Endothelial cell of umbilical vein (primary cell): ENCODE results near the gene LRIT2. TPM values are rescaled to one million over a fixed set of nuclear protein-coding genes. Genes with fewer than 3 reads are reported as not detected.

Experiments
- BruUV-seq: library from RNA; stranded (reverse); fragments of 400-500 nt; replicated peaks from 2 replicates; lab custom pipeline; 2021; lab: Mats Ljungman, UMichigan
- CTCF ChIA-PET: fragments of 300-600, 350-600 bp; sonication (Branson Sonifier 250); formaldehyde crosslinking; loops from one replicate; lab custom pipeline; 2021; ENCODE audit warnings: antibody characterized with exemption, inconsistent platforms; lab: Charles Lee
- POLR2A ChIA-PET: fragments of 300-600, 350-600 bp; sonication (Branson Sonifier 250); formaldehyde crosslinking; loops from one replicate; lab custom pipeline; 2021; ENCODE audit warnings: antibody characterized with exemption, inconsistent platforms; lab: Charles Lee
- DNase-seq: peaks from one replicate; pipeline ENCODE4 v3.0.0-alpha.2; 2011; ENCODE audit warnings: low read depth, low spot score
- FAIRE-seq: peaks from 2 replicates; lab custom pipeline; 2011; peaks lifted over from hg19 to GRCh38; lab: Jason Lieb, UNC
- H2AFZ ChIP-seq: 2 replicates; pipeline ENCODE4 v1.6.0; 2012; ENCODE audit warnings: low read depth, low read length, control low read depth, inconsistent platforms
- H3K27ac ChIP-seq: 2 replicates; pipeline ENCODE4 v1.5.1; 2011; ENCODE audit warnings: low read depth, mild to moderate bottlenecking, control low read depth, low read length, moderate library complexity; ENCODE audit not compliant: insufficient read depth
- H3K27me3 ChIP-seq, 2 experiments: 2 replicates each; pipeline versions ENCODE4 v1.6.0 to v1.6.1; 2011; ENCODE audit warnings: low read length in 2 of 2, mixed read lengths in 1 of 2; ENCODE audit not compliant: control insufficient read depth in 2 of 2, insufficient read depth in 2 of 2
- H3K36me3 ChIP-seq, 2 experiments: 2 replicates in 1 of 2; 3 replicates in 1 of 2; pipeline ENCODE4 v1.5.1; 2011; ENCODE audit warnings: low read length in 2 of 2, mild to moderate bottlenecking in 1 of 2, moderate library complexity in 1 of 2; ENCODE audit not compliant: control insufficient read depth in 2 of 2, insufficient read depth in 2 of 2; ENCODE audit errors: extremely low read depth in 1 of 2
- H3K4me1 ChIP-seq: 3 replicates; pipeline ENCODE4 v1.5.1; 2011; ENCODE audit warnings: mild to moderate bottlenecking, low read length; ENCODE audit not compliant: control insufficient read depth, insufficient read depth; ENCODE audit errors: extremely low read depth
- H3K4me2 ChIP-seq: 2 replicates; pipeline ENCODE4 v1.6.1; 2011; ENCODE audit warnings: low read length, control low read depth, mixed read lengths; ENCODE audit not compliant: insufficient read depth
- H3K4me3 ChIP-seq, 3 experiments: fragments of 200-600 bp in 1 of 3; sonication (generic), shearing (Covaris generic) in 1 of 3; replicated peaks in 1 of 3; 2 replicates each; pipeline ENCODE4 v1.5.1; 2011 to 2016; ENCODE audit warnings: control low read depth in 3 of 3, low read length in 3 of 3, mild to moderate bottlenecking in 2 of 3, inconsistent platforms in 1 of 3, low read depth in 1 of 3, moderate library complexity in 1 of 3; ENCODE audit not compliant: insufficient read depth in 1 of 3
- H3K79me2 ChIP-seq: 2 replicates; pipeline ENCODE4 v1.6.0; 2012; ENCODE audit warnings: low read length, inconsistent platforms; ENCODE audit not compliant: control insufficient read depth, insufficient read depth
- H3K9ac ChIP-seq: replicated peaks from 2 replicates; pipeline ENCODE3; 2011; ENCODE audit warnings: low read length, control low read depth; ENCODE audit not compliant: insufficient read depth; ENCODE audit errors: extremely low read depth
- H3K9me1 ChIP-seq: replicated peaks from 3 replicates; pipeline ENCODE4 v1.6.0; 2011; ENCODE audit warnings: mild to moderate bottlenecking, low read length; ENCODE audit not compliant: control insufficient read depth, insufficient read depth; ENCODE audit errors: extremely low read depth
- H3K9me3 ChIP-seq: replicated peaks from 2 replicates; pipeline ENCODE4 v1.5.1; 2012; ENCODE audit warnings: low read length, inconsistent platforms; ENCODE audit not compliant: control insufficient read depth, insufficient read depth
- H4K20me1 ChIP-seq: replicated peaks from 2 replicates; pipeline ENCODE3; 2011; ENCODE audit warnings: mild to moderate bottlenecking, low read length; ENCODE audit not compliant: control insufficient read depth, insufficient read depth; ENCODE audit errors: extremely low read depth
- CTCF ChIP-seq, 2 donors: IDR thresholded peaks; 1 replicate in 1 of 2; 2 replicates in 1 of 2; pipeline ENCODE4 v1.5.1; 2011; ENCODE audit warnings: low read length in 2 of 2, mild to moderate bottlenecking in 2 of 2, moderate library complexity in 2 of 2, control low read depth in 1 of 2, inconsistent platforms in 1 of 2, low read depth in 1 of 2; ENCODE audit not compliant: insufficient read depth in 1 of 2; ENCODE audit errors: extremely low read depth in 1 of 2
- EZH2 ChIP-seq: IDR thresholded peaks from 2 replicates; pipeline ENCODE4 v1.6.1; 2012; ENCODE audit warnings: borderline replicate concordance, low read depth, mild to moderate bottlenecking, moderate library complexity, low read length, inconsistent platforms; ENCODE audit not compliant: severe bottlenecking
- FOS ChIP-seq: IDR thresholded peaks from 2 replicates; pipeline ENCODE4 v1.6.1; 2011; ENCODE audit warnings: mild to moderate bottlenecking, low read length, moderate library complexity, borderline replicate concordance; ENCODE audit not compliant: insufficient read depth
- GATA2 ChIP-seq: IDR thresholded peaks from 2 replicates; pipeline ENCODE4 v1.7.0; 2011; ENCODE audit warnings: low read depth, mild to moderate bottlenecking, moderate library complexity, mixed read lengths, low read length; ENCODE audit not compliant: insufficient read length, insufficient read depth
- JUN ChIP-seq: IDR thresholded peaks from 2 replicates; pipeline ENCODE4 v1.6.1; 2011; ENCODE audit warnings: borderline replicate concordance, low read depth; ENCODE audit not compliant: insufficient read length, insufficient read depth
- MYC ChIP-seq: IDR thresholded peaks from one replicate; pipeline ENCODE4 v1.6.1; 2011; ENCODE audit warnings: mild to moderate bottlenecking, low read depth, low read length
- POLR2A ChIP-seq: IDR thresholded peaks from 2 replicates; pipeline ENCODE4 v1.6.1; 2012; ENCODE audit warnings: low read depth, mild to moderate bottlenecking, control low read depth, low read length
- POLR2AphosphoS5 ChIP-seq: IDR thresholded peaks from 2 replicates; pipeline ENCODE4 v1.6.1; 2012; ENCODE audit warnings: low read depth, mild to moderate bottlenecking, control low read depth, low read length, moderate library complexity; ENCODE audit not compliant: insufficient read depth
- dilution Hi-C: fragments of 300-500 bp; cut with MboI; formaldehyde crosslinking; loops from one replicate; pipeline ENCODE4 v1.15.0; 2019; ENCODE audit warnings: low sequenced_read_pairs; ENCODE audit not compliant: extremely low pct_ligation_motif_present
- intact Hi-C: fragments of 100-400 bp; cut with micrococcal nuclease; formaldehyde crosslinking; loops from one replicate; pipeline ENCODE4 v1.10.0; 2022
- polyA plus RNA-seq, 4 experiments: library from polyadenylated mRNA; depleted of rRNA in 3 of 4; stranded (reverse) in 3 of 4; unstranded in 1 of 4; fragments of >200 nt; gene quantifications; 2 replicates each; pipeline versions ENCODE4 v1.2.1 to v1.2.3, GENCODE V29; 2011 to 2012; ENCODE audit warnings: missing spikeins in 1 of 4
- total RNA-seq: library from RNA; stranded (reverse); gene quantifications from 2 replicates; pipeline ENCODE4 v1.2.3, GENCODE V29; 2021
- TF ChIP-seq, protein P1 (sequence below): IDR thresholded peaks from 2 replicates; pipeline ENCODE4 v1.6.1; 2011; ENCODE audit not compliant: insufficient read depth, insufficient read length

LRIT2 gene
- total and polyA plus RNA-seq, 2 donors (not counting 3 experiments of a cell fraction or from before 2014, with no cell fraction given): not detected

DNA sequence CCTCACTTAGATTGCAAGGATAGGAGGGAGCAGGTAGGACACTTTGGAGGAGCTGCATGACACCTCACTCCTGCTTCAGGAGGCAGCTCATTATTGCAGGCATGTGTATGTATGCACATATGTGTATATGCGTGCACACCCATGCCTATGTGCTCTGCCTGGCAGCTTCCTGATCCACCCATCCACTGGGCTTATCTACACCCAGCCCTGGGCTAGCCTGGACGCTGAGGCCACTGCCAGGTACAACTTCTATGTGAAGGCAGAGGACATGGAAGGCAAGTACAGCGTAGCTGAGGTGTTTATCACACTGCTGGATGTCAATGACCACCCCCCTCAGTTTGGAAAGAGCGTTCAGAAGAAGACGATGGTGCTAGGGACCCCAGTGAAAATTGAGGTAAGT lies 13.3 kb downstream of the LRIT2 start:
- Histone ChIP-seq H3K9ac (no peak overlapping the region), H3K9me3 (no peaks in the 10 kb centered on the region), H3K79me2 (no peaks in the 10 kb centered on the region), H3K4me2 (no peak overlapping the region), H4K20me1 (no peaks in the 10 kb centered on the region), H3K9me1 (no peaks in the 10 kb centered on the region), H3K4me3 (no peak overlapping the region), H3K36me3 (no peaks in the 10 kb centered on the region), H2AFZ (no peak overlapping the region), H3K27ac (no peak overlapping the region), H3K27me3 (no peaks in the 10 kb centered on the region), H3K4me1 (no peaks in the 10 kb centered on the region)
- BruUV-seq: no TSS peak
- POLR2A ChIA-PET: no interaction called here
- dilution Hi-C loops: no loop called here
- TF ChIP-seq POLR2A (no peak), CTCF (IDR thresholded peaks at IDR 0.05; ENCODE audit: extremely low read depth in 1 of 2, insufficient read depth in 1 of 2, low read depth in 1 of 2, low read length in 2 of 2) (no peak), POLR2AphosphoS5 (no peak)
- TF ChIP-seq, protein P1, sequence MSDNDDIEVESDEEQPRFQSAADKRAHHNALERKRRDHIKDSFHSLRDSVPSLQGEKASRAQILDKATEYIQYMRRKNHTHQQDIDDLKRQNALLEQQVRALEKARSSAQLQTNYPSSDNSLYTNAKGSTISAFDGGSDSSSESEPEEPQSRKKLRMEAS: no peak
- intact Hi-C loops: no loop called here
- FAIRE-seq (no peak), DNase-seq (no peak)
- CTCF ChIA-PET: interaction anchor here (1.6 to 2.0 kb wide), 2 partner anchors 11 to 64 kb away, joined by 3 to 6 read pairs; no protein-coding TSS in a partner anchor

DNA sequence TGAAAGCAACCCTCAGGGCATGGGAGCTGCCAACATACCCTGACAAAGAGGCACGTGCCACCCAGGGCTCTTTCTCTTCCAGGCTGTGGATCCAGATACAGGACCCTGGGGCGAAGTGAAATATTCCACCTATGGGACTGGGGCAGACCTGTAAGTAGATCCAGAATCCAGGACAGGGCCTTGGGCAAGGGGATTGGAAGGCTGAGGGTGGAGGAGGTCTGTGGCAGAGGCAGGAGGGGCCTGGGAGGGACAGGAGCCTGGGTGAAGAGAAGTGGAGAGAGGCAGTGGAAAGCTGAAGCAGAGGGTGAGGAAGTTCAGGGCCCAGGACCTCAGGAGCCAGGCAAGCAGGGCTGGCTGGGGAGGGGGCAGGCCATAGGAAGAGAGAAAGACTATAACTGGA lies 13.8 kb downstream of the LRIT2 start:
- dilution Hi-C loops (no loop called here), intact Hi-C loops (no loop called here)
- ChIA-PET CTCF (interaction anchor here (1.6 to 2.0 kb wide), 2 partner anchors 11 to 64 kb away, joined by 3 to 6 read pairs; no protein-coding TSS in a partner anchor), POLR2A (no interaction called here)
- H3K36me3 ChIP-seq: no peaks in the 10 kb centered on the region
- H3K79me2 ChIP-seq: no peaks in the 10 kb centered on the region
- no peak for TF ChIP-seq FOS
- TF ChIP-seq CTCF (IDR thresholded peaks at IDR 0.05; ENCODE audit: extremely low read depth in 1 of 2, insufficient read depth in 1 of 2, low read depth in 1 of 2, low read length in 2 of 2): no peak
- no peak for TF ChIP-seq GATA2
- TF ChIP-seq POLR2AphosphoS5: no peak
- TF ChIP-seq MYC: no peak
- TF ChIP-seq JUN: no peak
- TF ChIP-seq EZH2: no peak
- no peak for TF ChIP-seq POLR2A
- TF ChIP-seq, protein P1: no peak
- no peaks in the 10 kb centered on the region for H3K27me3 ChIP-seq
- BruUV-seq: no TSS peak
- no peaks in the 10 kb centered on the region for H4K20me1 ChIP-seq
- DNase-seq: no peak
- no peak for FAIRE-seq
- H3K4me1 ChIP-seq: no peaks in the 10 kb centered on the region
- no peaks in the 10 kb centered on the region for H3K9me1 ChIP-seq
- H3K4me3 ChIP-seq: no peak overlapping the region
- no peak overlapping the region for H2AFZ ChIP-seq
- H3K4me2 ChIP-seq: no peak overlapping the region
- H3K27ac ChIP-seq: no peak overlapping the region
- no peak overlapping the region for H3K9ac ChIP-seq
- no peaks in the 10 kb centered on the region for H3K9me3 ChIP-seq
